ENCODE measurements around the gene USP9X.
"Not testable (repeated sequence)": the region's sequence is repeated elsewhere in the genome, so short reads cannot be mapped to it uniquely, and the experiment has no call there.

Gene USP9X

GRCh38 chrX:41180194-41180908, 95.1 kb downstream of the USP9X start:
- DNase-seq (ENCODE audit: low read depth in 1 of 2, low spot score in 1 of 2): peak in 1 of 2 donors; percentile 6

- DNase-seq (ENCODE audit: low read depth in 1 of 2, low spot score in 1 of 2): no peak
These were observed 99.1 kb downstream of the USP9X start for GRCh38 chrX:41184312-41184711.

- DNase-seq (ENCODE audit: low read depth in 1 of 2, low spot score in 1 of 2): not testable (repeated sequence)
These were observed 101.7 kb downstream of the USP9X start for GRCh38 chrX:41186946-41187345.

- no peak for DNase-seq (ENCODE audit: low read depth in 1 of 2, low spot score in 1 of 2)
These were observed 103.9 kb downstream of the USP9X start for GRCh38 chrX:41189156-41189555.

- no peak for DNase-seq (ENCODE audit: low read depth in 1 of 2, low spot score in 1 of 2)
These were observed 107.6 kb downstream of the USP9X start for GRCh38 chrX:41192880-41193279.

- DNase-seq (ENCODE audit: low read depth in 1 of 2, low spot score in 1 of 2): no peak
These were observed 113.2 kb downstream of the USP9X start for GRCh38 chrX:41198410-41198809.

- DNase-seq (ENCODE audit: low read depth in 1 of 2, low spot score in 1 of 2): no peak
These were observed 115.5 kb downstream of the USP9X start for GRCh38 chrX:41200785-41201184.

GRCh38 chrX:41209853-41210252, 124.6 kb downstream of the USP9X start:
- no peak for DNase-seq (ENCODE audit: low read depth in 1 of 2, low spot score in 1 of 2)

GRCh38 chrX:41224605-41225004, 139.4 kb downstream of the USP9X start:
- no peak for DNase-seq (ENCODE audit: low read depth in 1 of 2, low spot score in 1 of 2)

GRCh38 chrX:41233988-41234387, 148.7 kb downstream of the USP9X start:
- DNase-seq (ENCODE audit: low read depth in 1 of 2, low spot score in 1 of 2): no peak

- not testable (repeated sequence) for DNase-seq (ENCODE audit: low read depth in 1 of 2, low spot score in 1 of 2)
These were observed 149.2 kb downstream of the USP9X start for GRCh38 chrX:41234471-41234870.

- no peak for DNase-seq (ENCODE audit: low read depth in 1 of 2, low spot score in 1 of 2)
These were observed 149.7 kb downstream of the USP9X start for GRCh38 chrX:41234962-41235361.

GRCh38 chrX:41236629-41237028, 151.4 kb downstream of the USP9X start:
- no peak for DNase-seq (ENCODE audit: low read depth in 1 of 2, low spot score in 1 of 2)

GRCh38 chrX:41240509-41240908, 155.3 kb downstream of the USP9X start:
- DNase-seq (ENCODE audit: low read depth in 1 of 2, low spot score in 1 of 2): no peak

- DNase-seq (ENCODE audit: low read depth in 1 of 2, low spot score in 1 of 2): no peak
These were observed 156.7 kb downstream of the USP9X start for GRCh38 chrX:41241962-41242361.

GRCh38 chrX:41245641-41246040, 160.4 kb downstream of the USP9X start:
- no peak for DNase-seq (ENCODE audit: low read depth in 1 of 2, low spot score in 1 of 2)

GRCh38 chrX:41250867-41251266, 165.6 kb downstream of the USP9X start:
- DNase-seq (ENCODE audit: low read depth in 1 of 2, low spot score in 1 of 2): no peak

GRCh38 chrX:41257801-41258200, 172.6 kb downstream of the USP9X start:
- DNase-seq (ENCODE audit: low read depth in 1 of 2, low spot score in 1 of 2): no peak

- DNase-seq (ENCODE audit: low read depth in 1 of 2, low spot score in 1 of 2): no peak
These were observed 173.0 kb downstream of the USP9X start for GRCh38 chrX:41258226-41258625.

- DNase-seq (ENCODE audit: low read depth in 1 of 2, low spot score in 1 of 2): no peak
These were observed 173.6 kb downstream of the USP9X start for GRCh38 chrX:41258871-41259270.

GRCh38 chrX:41259516-41259915, 174.3 kb downstream of the USP9X start:
- DNase-seq (ENCODE audit: low read depth in 1 of 2, low spot score in 1 of 2): no peak

GRCh38 chrX:41265615-41266014, 180.4 kb downstream of the USP9X start:
- DNase-seq (ENCODE audit: low read depth in 1 of 2, low spot score in 1 of 2): peak in 1 of 2 donors; percentile 25

GRCh38 chrX:41273638-41274037, 188.4 kb downstream of the USP9X start:
- no peak for DNase-seq (ENCODE audit: low read depth in 1 of 2, low spot score in 1 of 2)

Data from stimulated activated CD4-positive, alpha-beta T cell treated with anti-CD3 and anti-CD28 coated beads, Interleukin-15, amount 100 ng/mL, for 1 hour (primary cell).